ENCODE results near the gene LRP1B.

- TF ChIP-seq CTCF (IDR thresholded peaks at IDR 0.05) (no peak), ZFX (IDR thresholded peaks at IDR 0.05; ENCODE audit: borderline replicate concordance) (no peak)
These were observed 807.2 kb downstream of the LRP1B start for GRCh38 chr2:141323571-141323970.
